ENCODE measurements around the gene COX6B2. TPM values are rescaled to one million over a fixed set of nuclear protein-coding genes. Genes with fewer than 3 reads are reported as not detected.

The COX6B2 gene
- total RNA-seq, 1 experiment from 2014 or later: not detected

DNA sequence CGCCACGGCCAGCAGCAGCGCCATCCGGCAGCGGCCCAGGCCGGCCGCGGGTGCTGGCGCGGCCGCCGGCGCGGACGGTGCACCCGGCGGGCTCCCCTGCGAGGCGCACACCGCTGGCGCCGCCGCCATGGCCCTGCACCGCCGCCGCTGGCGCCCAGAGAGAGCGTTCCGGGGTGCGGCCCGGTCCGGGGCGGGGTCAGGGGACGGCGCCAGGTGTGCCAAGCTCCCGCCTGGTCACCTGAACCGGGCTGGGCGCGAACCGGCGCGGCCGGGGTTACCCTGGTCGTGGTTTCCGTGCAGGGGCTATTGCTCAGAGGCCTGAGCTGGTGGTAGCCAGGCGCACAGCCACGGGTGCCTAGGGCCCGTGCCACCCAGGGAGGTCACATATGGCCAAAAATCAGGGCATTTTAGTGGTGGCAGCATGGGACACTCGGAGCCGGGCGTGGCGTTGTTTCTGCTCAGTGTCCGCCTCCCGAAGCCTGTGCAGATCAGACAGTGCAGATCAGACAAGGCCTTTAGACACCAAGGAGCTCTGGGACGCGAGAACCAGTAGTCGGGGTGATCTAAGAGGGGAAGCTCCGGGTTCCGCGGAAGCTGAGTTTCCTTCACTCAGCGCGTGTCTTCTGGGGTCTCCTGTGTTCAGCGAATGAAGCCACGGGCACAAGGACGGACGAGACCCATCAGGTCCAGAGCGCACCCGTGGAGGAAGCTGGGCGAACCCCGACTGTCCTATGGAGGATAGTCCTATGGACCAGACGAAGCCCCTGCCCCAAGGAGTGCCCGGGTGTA lies 29.8 kb upstream of the COX6B2 start, which contains the start of gene TMEM238:
TMEM238 (minus strand) TSS at position 162 of the 789 bp plus-strand sequence; CDS start at position 129, 33 bp downstream.
- Histone ChIP-seq H4K20me1 (ENCODE audit: insufficient read depth, low read depth, low read length) (peaks cover 37% of the 10 kb centered on the region), H3K27ac (ENCODE audit: low read length) (peak within 1 kb of the TSS; percentile 92), H3K79me2 (ENCODE audit: low read length) (peaks cover 17% of the 10 kb centered on the region), H3K4me3 (ENCODE audit: low read length) (peak within 1 kb of the TSS; percentile 99), H2AFZ (ENCODE audit: low read length) (peak within 1 kb of the TSS; percentile 58; the same call in 1 of the 2 replicates), H3K9ac (ENCODE audit: low read length) (peak within 1 kb of the TSS; percentile 83), H3K4me2 (ENCODE audit: low read depth, low read length, poor library complexity, severe bottlenecking) (peak within 1 kb of the TSS; percentile 92), H3K36me3 (ENCODE audit: insufficient read depth, low read length) (peaks cover 26% of the 10 kb centered on the region), H3K9me2 (replicated peaks; ENCODE audit: insufficient read depth, low read length) (no peaks in the 10 kb centered on the region), H3K9me3 (ENCODE audit: low read length) (no peaks in the 10 kb centered on the region), H3K4me1 (ENCODE audit: low read length) (peaks cover 38% of the 10 kb centered on the region), H3K27me3 (ENCODE audit: low read length) (no peaks in the 10 kb centered on the region)
- peak; percentile 81 for DNase-seq

DNA sequence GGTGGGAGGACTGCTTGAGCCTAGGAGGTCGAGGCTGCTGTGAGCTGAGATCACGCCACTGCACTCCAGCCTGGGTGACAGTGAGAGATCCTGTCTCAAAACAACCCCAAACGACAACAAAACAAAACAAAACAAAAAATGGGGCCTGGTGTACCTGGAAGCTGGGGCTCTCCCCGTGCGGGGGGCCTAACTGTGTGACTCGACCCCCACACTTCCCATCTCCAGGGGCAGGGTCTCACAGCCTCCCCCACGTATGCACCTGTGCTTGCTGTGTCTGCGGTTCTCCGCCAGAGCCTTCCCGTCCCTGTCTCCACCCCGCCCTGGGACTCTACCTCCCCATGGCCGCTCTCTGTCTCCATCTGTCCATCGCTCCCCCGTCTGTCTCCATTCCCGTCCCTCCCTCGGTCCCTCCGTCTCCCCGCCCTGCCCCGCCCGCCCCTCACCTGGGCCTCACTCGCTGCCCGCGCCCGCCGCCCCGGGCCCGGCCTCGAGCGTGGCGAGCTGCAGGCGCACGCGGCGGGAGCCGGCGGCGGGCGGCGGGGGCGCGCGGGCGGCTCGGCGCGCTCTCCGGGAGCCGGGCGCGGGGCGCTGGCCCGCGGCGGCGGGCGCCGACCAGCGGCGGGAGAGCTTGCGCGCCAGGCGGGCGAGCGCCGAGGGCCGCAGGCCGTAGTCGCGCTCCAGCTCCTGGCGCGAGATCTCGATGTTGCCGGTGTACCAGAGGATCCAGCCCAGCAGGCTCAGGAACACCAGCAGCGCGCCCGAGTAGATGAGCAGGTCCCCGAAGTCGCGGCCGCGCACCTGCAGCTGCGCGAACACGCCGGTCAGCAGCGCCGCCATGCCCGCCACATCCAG lies 29.0 kb upstream of the COX6B2 start:
- no peaks in the 10 kb centered on the region for H3K9me2 ChIP-seq (replicated peaks; ENCODE audit: insufficient read depth, low read length)
- H3K36me3 ChIP-seq (ENCODE audit: insufficient read depth, low read length): peaks cover 23% of the 10 kb centered on the region
- 0 out of 2 replicates have a peak overlapping the region, but pooled peaks have one; percentile 58 for H2AFZ ChIP-seq (ENCODE audit: low read length)
- H3K27ac ChIP-seq (ENCODE audit: low read length): peak overlapping the region; percentile 35; the same call in 1 of the 2 replicates
- H3K27me3 ChIP-seq (ENCODE audit: low read length): no peaks in the 10 kb centered on the region
- peaks cover 39% of the 10 kb centered on the region for H3K4me1 ChIP-seq (ENCODE audit: low read length)
- H3K79me2 ChIP-seq (ENCODE audit: low read length): peaks cover 17% of the 10 kb centered on the region
- H3K9me3 ChIP-seq (ENCODE audit: low read length): no peaks in the 10 kb centered on the region
- H3K4me2 ChIP-seq (ENCODE audit: low read depth, low read length, poor library complexity, severe bottlenecking): peak overlapping the region; percentile 92
- peak overlapping the region; percentile 99 for H3K4me3 ChIP-seq (ENCODE audit: low read length)
- H4K20me1 ChIP-seq (ENCODE audit: insufficient read depth, low read depth, low read length): peaks cover 37% of the 10 kb centered on the region
- DNase-seq: peak; percentile 93
- H3K9ac ChIP-seq (ENCODE audit: low read length): peak overlapping the region; percentile 83

DNA sequence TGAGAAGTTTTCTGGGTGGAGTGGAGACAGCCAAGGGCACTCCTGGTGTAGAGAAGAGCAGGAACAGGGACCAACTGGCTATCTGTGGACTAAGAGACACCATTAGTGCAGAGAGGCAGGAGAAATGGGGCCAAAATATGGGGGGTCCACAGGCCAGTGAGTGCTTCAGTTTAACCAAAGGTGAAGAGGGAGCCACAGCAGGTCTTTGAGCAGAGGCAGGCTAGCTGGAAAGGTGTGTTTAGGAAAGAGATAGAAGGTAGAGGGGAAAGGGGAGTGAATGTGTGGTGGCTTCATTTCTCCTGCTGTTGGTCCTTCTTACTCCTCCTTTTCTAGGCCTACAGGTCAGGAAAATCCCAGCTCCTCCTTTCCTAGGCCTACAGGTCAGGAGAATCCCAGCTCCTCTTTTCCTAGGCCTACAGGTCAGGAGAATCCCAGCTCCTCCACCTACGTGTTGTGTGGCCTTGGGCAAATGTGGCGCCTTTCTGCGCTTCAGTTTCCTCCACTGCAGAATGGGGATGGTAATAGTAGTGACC lies 28.1 kb upstream of the COX6B2 start:
- H3K9me2 ChIP-seq (replicated peaks; ENCODE audit: insufficient read depth, low read length): no peaks in the 10 kb centered on the region
- DNase-seq: no peak
- peaks cover 17% of the 10 kb centered on the region for H3K79me2 ChIP-seq (ENCODE audit: low read length)
- no peak overlapping the region for H2AFZ ChIP-seq (ENCODE audit: low read length)
- no peaks in the 10 kb centered on the region for H3K27me3 ChIP-seq (ENCODE audit: low read length)
- peaks cover 34% of the 10 kb centered on the region for H4K20me1 ChIP-seq (ENCODE audit: insufficient read depth, low read depth, low read length)
- H3K4me3 ChIP-seq (ENCODE audit: low read length): peak overlapping the region; percentile 64
- peaks cover 44% of the 10 kb centered on the region for H3K4me1 ChIP-seq (ENCODE audit: low read length)
- H3K4me2 ChIP-seq (ENCODE audit: low read depth, low read length, poor library complexity, severe bottlenecking): peak overlapping the region; percentile 70
- H3K9ac ChIP-seq (ENCODE audit: low read length): peak overlapping the region; percentile 66
- no peaks in the 10 kb centered on the region for H3K9me3 ChIP-seq (ENCODE audit: low read length)
- no peak overlapping the region for H3K27ac ChIP-seq (ENCODE audit: low read length)
- peaks cover 14% of the 10 kb centered on the region for H3K36me3 ChIP-seq (ENCODE audit: insufficient read depth, low read length)

DNA sequence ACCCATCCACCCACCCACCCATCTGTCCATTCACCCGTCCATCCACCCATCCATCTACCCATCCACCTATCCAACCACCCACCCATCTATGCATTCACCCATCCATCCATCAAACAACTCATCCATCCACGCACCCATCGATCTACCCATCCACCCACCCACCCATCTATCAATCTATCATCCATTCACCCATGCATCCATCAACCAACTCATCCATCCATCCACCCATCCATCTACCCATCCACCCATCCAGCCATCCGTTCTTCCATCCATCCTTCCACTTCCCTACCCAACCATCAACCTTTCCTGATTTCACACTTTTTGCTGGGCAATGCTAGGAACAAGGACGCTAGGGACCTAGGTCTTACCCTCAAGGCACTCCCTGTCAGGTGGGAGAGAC lies 27.5 kb upstream of the COX6B2 start:
- H2AFZ ChIP-seq (ENCODE audit: low read length): no peak overlapping the region
- peaks cover 12% of the 10 kb centered on the region for H3K79me2 ChIP-seq (ENCODE audit: low read length)
- H3K4me3 ChIP-seq (ENCODE audit: low read length): no peak overlapping the region
- H3K36me3 ChIP-seq (ENCODE audit: insufficient read depth, low read length): peaks cover 9% of the 10 kb centered on the region
- H3K9me3 ChIP-seq (ENCODE audit: low read length): no peaks in the 10 kb centered on the region
- H4K20me1 ChIP-seq (ENCODE audit: insufficient read depth, low read depth, low read length): peaks cover 30% of the 10 kb centered on the region
- no peak overlapping the region for H3K4me2 ChIP-seq (ENCODE audit: low read depth, low read length, poor library complexity, severe bottlenecking)
- peaks cover 40% of the 10 kb centered on the region for H3K4me1 ChIP-seq (ENCODE audit: low read length)
- no peaks in the 10 kb centered on the region for H3K9me2 ChIP-seq (replicated peaks; ENCODE audit: insufficient read depth, low read length)
- no peak overlapping the region for H3K9ac ChIP-seq (ENCODE audit: low read length)
- no peak overlapping the region for H3K27ac ChIP-seq (ENCODE audit: low read length)
- DNase-seq: no peak
- H3K27me3 ChIP-seq (ENCODE audit: low read length): no peaks in the 10 kb centered on the region

DNA sequence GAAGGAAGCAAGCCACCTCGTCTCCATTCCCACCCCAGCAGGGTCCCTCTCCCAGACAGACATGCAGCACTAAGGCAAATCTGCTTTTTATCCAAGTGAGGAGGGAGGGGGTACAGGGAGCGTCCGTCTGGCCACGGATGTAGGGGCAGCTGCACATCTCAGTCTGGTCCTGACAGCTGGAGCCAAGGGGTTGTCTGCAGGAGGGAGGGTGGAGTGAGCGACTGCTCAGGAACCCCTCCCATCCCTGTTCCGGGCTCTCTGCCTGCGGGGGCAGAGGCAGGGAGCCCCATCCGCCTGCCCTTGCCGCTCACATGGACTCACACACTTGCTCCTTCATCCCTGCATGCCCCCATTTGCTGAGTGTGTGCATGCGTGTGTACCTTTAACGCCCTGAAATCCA lies 24.7 kb upstream of the COX6B2 start:
- Histone ChIP-seq H3K9ac (ENCODE audit: low read length) (no peak overlapping the region), H3K4me2 (ENCODE audit: low read depth, low read length, poor library complexity, severe bottlenecking) (no peak overlapping the region), H2AFZ (ENCODE audit: low read length) (no peak overlapping the region), H3K4me1 (ENCODE audit: low read length) (peaks cover 21% of the 10 kb centered on the region), H3K27ac (ENCODE audit: low read length) (no peak overlapping the region), H4K20me1 (ENCODE audit: insufficient read depth, low read depth, low read length) (peaks cover 19% of the 10 kb centered on the region; the same call in 1 of the 2 replicates), H3K27me3 (ENCODE audit: low read length) (no peaks in the 10 kb centered on the region), H3K9me2 (replicated peaks; ENCODE audit: insufficient read depth, low read length) (no peaks in the 10 kb centered on the region), H3K79me2 (ENCODE audit: low read length) (no peaks in the 10 kb centered on the region), H3K36me3 (ENCODE audit: insufficient read depth, low read length) (no peaks in the 10 kb centered on the region), H3K4me3 (ENCODE audit: low read length) (no peak overlapping the region), H3K9me3 (ENCODE audit: low read length) (no peaks in the 10 kb centered on the region)
- DNase-seq: no peak

DNA sequence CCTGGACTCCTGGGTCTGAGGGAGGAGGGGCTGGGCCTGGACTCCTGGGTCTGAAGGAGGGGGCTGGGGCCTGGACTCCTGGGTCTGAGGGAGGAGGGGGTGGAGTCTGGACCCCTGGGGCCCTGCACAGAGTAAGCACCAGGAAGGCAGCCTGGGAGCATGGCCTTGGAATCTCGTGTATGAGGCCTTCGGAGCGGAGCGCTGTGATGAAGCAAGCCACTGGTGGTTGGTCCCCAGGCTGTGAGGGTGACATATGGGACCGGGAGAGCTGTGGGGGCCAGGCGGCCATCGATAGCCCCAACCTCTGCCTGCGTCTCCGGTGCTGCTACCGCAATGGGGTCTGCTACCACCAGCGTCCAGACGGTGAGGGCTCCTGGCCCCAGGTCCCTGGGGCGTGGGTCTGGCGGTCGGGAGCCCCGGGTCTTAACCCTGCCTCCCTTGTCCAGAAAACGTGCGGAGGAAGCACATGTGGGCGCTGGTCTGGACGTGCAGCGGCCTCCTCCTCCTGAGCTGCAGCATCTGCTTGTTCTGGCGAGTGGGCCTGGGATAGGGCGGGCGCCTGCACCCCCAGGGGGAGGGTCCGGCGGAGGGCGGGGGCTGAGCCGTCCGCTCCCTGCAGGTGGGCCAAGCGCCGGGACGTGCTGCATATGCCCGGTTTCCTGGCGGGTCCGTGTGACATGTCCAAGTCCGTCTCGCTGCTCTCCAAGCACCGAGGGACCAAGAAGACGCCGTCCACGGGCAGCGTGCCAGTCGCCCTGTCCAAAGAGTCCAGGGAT lies 23.0 kb upstream of the COX6B2 start:
- no peak for DNase-seq
- Histone ChIP-seq H3K9me2 (replicated peaks; ENCODE audit: insufficient read depth, low read length) (no peaks in the 10 kb centered on the region), H3K4me3 (ENCODE audit: low read length) (no peak overlapping the region), H4K20me1 (ENCODE audit: insufficient read depth, low read depth, low read length) (peaks cover 19% of the 10 kb centered on the region; the same call in 1 of the 2 replicates), H3K9ac (ENCODE audit: low read length) (0 out of 2 replicates have a peak overlapping the region, but pooled peaks have one; percentile 9), H3K27ac (ENCODE audit: low read length) (no peak overlapping the region), H2AFZ (ENCODE audit: low read length) (no peak overlapping the region), H3K4me1 (ENCODE audit: low read length) (peaks cover 12% of the 10 kb centered on the region), H3K79me2 (ENCODE audit: low read length) (no peaks in the 10 kb centered on the region), H3K27me3 (ENCODE audit: low read length) (no peaks in the 10 kb centered on the region), H3K9me3 (ENCODE audit: low read length) (no peaks in the 10 kb centered on the region), H3K36me3 (ENCODE audit: insufficient read depth, low read length) (no peaks in the 10 kb centered on the region), H3K4me2 (ENCODE audit: low read depth, low read length, poor library complexity, severe bottlenecking) (no peak overlapping the region)

DNA sequence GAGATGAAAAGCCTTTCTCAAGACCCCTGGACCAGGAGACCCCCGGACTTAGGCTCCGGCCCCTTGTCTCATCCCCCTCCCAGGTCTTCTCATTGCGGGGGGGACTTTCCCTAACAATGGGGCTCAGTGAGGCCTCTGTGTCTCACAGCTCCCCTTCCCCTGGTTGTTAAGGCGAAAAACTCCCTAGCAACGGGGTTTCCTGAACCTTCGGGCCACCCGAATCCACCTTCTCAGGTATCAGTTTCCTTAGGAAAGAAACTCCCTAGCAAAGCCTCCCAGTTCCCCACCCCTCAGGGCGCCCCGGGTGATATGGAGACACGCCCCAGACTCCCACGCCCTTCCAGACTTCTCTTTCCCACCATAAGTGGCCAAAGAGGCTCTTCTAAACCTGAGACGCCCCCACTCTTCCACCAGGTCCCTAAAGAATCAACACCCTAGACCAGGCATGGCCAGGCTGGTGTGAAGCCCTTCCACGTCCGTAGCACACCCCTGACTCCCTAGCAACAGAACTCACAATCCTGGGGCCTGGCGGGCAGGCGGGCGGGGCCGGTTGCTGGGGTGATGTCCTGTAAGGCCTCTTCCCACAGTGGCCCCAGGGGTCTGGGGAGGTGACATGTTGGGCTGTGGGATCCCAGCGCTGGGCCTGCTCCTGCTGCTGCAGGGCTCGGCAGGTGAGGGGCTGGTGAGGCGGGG lies 21.9 kb upstream of the COX6B2 start, which contains the start of gene TMEM190:
TMEM190 (plus strand) TSS at position 586 of the 693 bp plus-strand sequence; CDS start at position 614, 28 bp downstream.
- Histone ChIP-seq H4K20me1 (ENCODE audit: insufficient read depth, low read depth, low read length) (peaks cover 19% of the 10 kb centered on the region; the same call in 1 of the 2 replicates), H3K27me3 (ENCODE audit: low read length) (no peaks in the 10 kb centered on the region), H3K79me2 (ENCODE audit: low read length) (no peaks in the 10 kb centered on the region), H3K9ac (ENCODE audit: low read length) (no peak within 1 kb of the TSS), H3K27ac (ENCODE audit: low read length) (no peak within 1 kb of the TSS), H3K36me3 (ENCODE audit: insufficient read depth, low read length) (no peaks in the 10 kb centered on the region), H3K4me2 (ENCODE audit: low read depth, low read length, poor library complexity, severe bottlenecking) (no peak within 1 kb of the TSS), H3K4me1 (ENCODE audit: low read length) (peaks cover 12% of the 10 kb centered on the region), H2AFZ (ENCODE audit: low read length) (no peak within 1 kb of the TSS), H3K9me2 (replicated peaks; ENCODE audit: insufficient read depth, low read length) (no peaks in the 10 kb centered on the region), H3K4me3 (ENCODE audit: low read length) (no peak within 1 kb of the TSS), H3K9me3 (ENCODE audit: low read length) (no peaks in the 10 kb centered on the region)
- DNase-seq: no peak

All from Karpas-422 (cell line).